AML-193 (cell line): ENCODE data around the gene RNPS1.
"Not testable (repeated sequence)": the region's sequence is repeated elsewhere in the genome, so short reads cannot be mapped to it uniquely, and the experiment has no call there.

Experiments used
- DNase-seq, 2 experiments: peaks; one replicate each; lab custom pipeline; 2025; lab: John Stamatoyannopoulos, UW

RNPS1 gene

GRCh38 chr16:2282866-2283555, 15.1 kb upstream of the RNPS1 start:
- no peak for DNase-seq

GRCh38 chr16:2282262-2282661, 14.3 kb upstream of the RNPS1 start:
- no peak for DNase-seq

GRCh38 chr16:2280981-2281542, 13.1 kb upstream of the RNPS1 start:
- no peak for DNase-seq

GRCh38 chr16:2280461-2280860, 12.5 kb upstream of the RNPS1 start:
- no peak for DNase-seq

- no peak for DNase-seq
Measured at GRCh38 chr16:2278956-2279800, 11.3 kb upstream of the RNPS1 start.

GRCh38 chr16:2278272-2278608, 10.3 kb upstream of the RNPS1 start:
- no peak for DNase-seq

- no peak for DNase-seq
Measured at GRCh38 chr16:2277466-2278271, 9.7 kb upstream of the RNPS1 start.

- no peak for DNase-seq
Measured at GRCh38 chr16:2276368-2277195, 8.7 kb upstream of the RNPS1 start.

- DNase-seq = no peak
Measured at GRCh38 chr16:2275476-2276367, 7.8 kb upstream of the RNPS1 start.

GRCh38 chr16:2273931-2274330, 6.0 kb upstream of the RNPS1 start:
- no peak for DNase-seq

- DNase-seq = no peak
Measured at GRCh38 chr16:2273484-2273883, 5.6 kb upstream of the RNPS1 start.

GRCh38 chr16:2271848-2272461, 4.0 kb upstream of the RNPS1 start:
- no peak for DNase-seq

- no peak for DNase-seq
Measured at GRCh38 chr16:2270588-2271470, 2.9 kb upstream of the RNPS1 start.

- DNase-seq = no peak
Measured at GRCh38 chr16:2270070-2270462, 2.1 kb upstream of the RNPS1 start.

- DNase-seq = peak; percentile 51 to 65
Measured at GRCh38 chr16:2267505-2267912, 417 bp downstream of the RNPS1 start.

GRCh38 chr16:2266887-2267286, 1.0 kb downstream of the RNPS1 start:
- not testable (repeated sequence) for DNase-seq

- DNase-seq = not testable (repeated sequence)
Measured at GRCh38 chr16:2263026-2263425, 4.9 kb downstream of the RNPS1 start.

GRCh38 chr16:2260250-2260649, 7.7 kb downstream of the RNPS1 start:
- no peak for DNase-seq

- not testable (repeated sequence) for DNase-seq
Measured at GRCh38 chr16:2258530-2258929, 9.4 kb downstream of the RNPS1 start.
